ENCODE measurements around the gene ABR.

DNA sequence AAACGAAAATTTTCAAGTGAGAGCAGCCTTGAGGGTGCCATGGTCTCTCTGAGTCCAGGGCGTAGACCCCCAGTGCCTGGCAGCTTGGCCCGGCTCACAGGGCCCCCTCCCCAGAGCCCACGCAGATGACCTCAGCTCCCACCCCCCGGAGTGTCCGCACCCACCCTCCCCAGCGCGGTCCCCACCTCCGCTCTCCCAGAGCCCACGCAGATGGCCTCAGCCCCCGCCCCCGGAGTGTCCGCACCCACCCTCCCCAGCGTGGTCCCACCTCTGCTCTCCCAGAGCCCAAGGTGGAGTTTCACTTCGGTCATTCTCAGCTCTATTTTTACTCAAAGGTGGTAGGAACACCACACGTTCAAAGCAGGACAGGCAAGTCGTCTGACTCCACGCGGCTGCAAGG, 13.9 kb downstream of the ABR start:
- TF ChIP-seq, protein P1, sequence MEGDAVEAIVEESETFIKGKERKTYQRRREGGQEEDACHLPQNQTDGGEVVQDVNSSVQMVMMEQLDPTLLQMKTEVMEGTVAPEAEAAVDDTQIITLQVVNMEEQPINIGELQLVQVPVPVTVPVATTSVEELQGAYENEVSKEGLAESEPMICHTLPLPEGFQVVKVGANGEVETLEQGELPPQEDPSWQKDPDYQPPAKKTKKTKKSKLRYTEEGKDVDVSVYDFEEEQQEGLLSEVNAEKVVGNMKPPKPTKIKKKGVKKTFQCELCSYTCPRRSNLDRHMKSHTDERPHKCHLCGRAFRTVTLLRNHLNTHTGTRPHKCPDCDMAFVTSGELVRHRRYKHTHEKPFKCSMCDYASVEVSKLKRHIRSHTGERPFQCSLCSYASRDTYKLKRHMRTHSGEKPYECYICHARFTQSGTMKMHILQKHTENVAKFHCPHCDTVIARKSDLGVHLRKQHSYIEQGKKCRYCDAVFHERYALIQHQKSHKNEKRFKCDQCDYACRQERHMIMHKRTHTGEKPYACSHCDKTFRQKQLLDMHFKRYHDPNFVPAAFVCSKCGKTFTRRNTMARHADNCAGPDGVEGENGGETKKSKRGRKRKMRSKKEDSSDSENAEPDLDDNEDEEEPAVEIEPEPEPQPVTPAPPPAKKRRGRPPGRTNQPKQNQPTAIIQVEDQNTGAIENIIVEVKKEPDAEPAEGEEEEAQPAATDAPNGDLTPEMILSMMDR (IDR thresholded peaks at IDR 0.05): no peak
- TF ChIP-seq ZFX (IDR thresholded peaks at IDR 0.05; ENCODE audit: borderline replicate concordance): no peak

All from 22Rv1 (cell line).